Activated T-cell treated with anti-CD3 and anti-CD28 coated beads, Interleukin-2, amount 50 U/mL, for 1 hour (primary cell): ENCODE measurements around the gene MB21D2.
A peak's percentile ranks its signal among the peaks of the same experiment; 100 is the strongest.
"Not testable (repeated sequence)": the region's sequence is repeated elsewhere in the genome, so short reads cannot be mapped to it uniquely, and the experiment has no call there.

ENCODE experiments used
- DNase-seq: peaks from one replicate; pipeline ENCODE4 v3.0.0-alpha.2; 2020

MB21D2 gene, protein sequence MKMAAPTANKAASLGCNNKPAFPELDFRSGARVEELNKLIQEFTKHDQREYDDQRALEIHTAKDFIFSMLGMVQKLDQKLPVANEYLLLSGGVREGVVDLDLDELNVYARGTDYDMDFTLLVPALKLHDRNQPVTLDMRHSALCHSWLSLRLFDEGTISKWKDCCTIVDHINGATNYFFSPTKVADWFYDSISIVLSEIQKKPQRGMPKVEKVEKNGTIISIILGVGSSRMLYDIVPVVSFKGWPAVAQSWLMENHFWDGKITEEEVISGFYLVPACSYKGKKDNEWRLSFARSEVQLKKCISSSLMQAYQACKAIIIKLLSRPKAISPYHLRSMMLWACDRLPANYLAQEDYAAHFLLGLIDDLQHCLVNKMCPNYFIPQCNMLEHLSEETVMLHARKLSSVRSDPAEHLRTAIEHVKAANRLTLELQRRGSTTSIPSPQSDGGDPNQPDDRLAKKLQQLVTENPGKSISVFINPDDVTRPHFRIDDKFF

DNA sequence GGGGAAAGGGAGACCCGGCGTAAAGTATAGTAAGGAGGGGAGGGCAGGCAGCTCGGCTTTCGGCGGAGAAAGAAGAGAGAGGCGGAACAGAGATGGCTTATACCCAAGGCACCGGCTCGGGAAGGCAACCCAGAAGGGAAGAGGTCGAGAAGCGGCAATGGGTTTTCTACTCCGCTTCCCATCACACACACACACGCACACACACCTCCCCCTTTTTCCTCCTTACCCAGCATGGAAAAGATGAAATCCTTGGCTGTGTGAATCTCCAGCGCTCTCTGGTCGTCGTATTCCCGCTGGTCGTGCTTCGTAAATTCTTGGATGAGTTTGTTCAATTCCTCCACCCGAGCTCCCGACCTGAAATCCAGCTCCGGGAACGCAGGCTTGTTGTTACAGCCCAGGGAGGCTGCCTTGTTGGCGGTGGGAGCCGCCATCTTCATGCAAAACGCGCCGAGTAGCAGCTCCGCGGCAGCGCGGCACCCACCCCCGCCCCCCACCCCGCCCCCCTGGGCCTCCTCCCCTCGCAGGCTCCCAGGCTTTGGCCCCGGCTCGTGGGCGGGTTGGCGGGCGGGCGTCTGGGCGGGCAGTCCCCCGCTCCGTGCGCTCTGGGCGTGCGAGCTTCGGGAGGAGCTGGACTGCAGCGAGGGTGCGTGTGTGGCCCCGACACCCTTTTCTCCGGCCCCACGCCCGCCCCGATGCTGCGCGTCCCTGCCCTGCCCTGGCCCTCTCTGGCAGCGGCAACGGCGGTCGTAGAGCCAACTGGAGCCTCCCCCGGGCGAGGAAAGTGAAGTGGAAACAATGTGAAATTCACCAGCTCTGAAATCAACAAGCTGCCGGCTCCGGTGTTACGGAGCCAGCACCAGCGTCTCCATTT, at the start of gene MB21D2:
TSS of gene MB21D2 (minus strand) at position 453 of the 871 bp plus-strand sequence. CDS start at position 437, 16 bp downstream.
- peak; percentile 61 for DNase-seq

DNA sequence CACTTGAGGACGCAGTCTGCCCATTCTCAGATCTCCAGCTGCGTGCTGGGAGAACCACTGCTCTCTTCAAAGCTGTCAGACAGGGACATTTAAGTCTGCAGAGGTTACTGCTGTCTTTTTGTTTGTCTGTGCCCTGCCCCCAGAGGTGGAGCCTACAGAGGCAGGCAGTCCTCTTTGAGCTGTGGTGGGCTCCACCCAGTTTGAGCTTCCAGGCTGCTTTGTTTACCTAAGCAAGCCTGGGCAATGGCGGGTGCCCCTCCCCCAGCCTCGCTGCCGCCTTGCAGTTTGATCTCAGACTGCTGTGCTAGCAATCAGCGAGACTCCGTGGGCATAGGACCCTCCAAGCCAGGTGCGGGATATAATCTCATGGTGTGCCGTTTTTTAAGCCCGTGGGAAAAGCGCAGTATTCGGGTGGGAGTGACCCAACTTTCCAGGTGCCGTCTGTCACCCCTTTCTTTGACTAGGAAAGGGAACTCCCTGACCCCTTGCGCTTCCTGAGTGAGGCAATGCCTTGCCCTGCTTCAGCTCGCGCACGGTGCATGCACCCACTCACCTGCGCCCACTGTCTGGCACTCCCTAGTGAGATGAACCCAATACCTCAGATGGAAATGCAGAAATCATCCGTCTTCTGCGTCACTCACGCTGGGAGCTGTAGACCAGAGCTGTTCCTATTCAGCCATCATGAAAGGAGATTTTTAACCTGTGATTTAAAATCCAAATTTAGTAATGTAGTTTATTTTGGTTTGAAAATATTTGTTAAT, 47.5 kb upstream of the MB21D2 start:
- not testable (repeated sequence) for DNase-seq

DNA sequence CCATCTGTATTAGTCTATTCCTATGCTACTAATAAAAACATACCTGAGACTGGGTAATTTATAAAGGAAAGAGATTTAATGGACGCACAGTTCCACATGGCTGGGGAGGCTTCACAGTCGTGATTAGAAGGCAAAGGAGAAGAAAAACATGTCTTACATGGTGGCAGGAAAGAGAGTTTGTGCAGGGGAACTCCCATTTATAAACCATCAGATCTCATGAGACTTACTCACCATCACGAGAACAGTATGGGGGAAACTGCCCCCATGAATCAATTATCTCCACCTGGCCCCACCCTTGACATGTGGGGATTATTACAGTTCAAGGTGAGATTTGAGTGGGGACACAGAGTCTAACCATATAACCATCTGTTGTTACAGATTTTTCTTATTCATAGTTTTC, 42.1 kb upstream of the MB21D2 start:
- no peak for DNase-seq

DNA sequence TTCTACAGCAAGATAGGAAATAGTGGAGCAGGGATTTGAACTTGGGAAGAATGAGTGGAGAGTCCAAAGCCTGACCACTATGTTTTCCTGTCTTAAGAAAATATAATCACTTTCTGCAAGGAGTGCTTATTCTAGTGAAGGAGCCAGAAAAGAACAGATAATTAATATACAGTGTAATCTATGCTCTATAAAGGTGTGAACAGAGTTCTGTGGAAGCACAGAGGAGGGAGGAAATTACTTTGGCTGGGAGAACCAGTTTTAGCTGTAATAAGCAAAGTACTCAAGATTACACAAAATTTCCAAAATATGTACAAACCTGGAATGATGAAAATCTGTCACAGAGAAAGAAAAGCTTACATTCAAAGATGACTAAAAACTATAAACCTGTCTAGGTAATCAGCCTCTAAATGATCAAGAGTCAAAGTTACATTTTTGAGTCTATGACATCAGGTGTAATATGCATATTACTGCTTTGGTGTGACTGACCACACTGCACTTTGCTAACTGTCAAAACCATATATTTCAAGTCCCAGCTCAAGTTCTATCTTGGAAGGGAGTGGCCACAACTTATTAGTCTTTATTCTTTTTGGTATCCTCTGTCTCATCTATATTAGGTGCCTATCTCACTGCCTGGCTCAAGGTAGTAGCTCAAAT, 40.7 kb upstream of the MB21D2 start:
- DNase-seq: no peak

DNA sequence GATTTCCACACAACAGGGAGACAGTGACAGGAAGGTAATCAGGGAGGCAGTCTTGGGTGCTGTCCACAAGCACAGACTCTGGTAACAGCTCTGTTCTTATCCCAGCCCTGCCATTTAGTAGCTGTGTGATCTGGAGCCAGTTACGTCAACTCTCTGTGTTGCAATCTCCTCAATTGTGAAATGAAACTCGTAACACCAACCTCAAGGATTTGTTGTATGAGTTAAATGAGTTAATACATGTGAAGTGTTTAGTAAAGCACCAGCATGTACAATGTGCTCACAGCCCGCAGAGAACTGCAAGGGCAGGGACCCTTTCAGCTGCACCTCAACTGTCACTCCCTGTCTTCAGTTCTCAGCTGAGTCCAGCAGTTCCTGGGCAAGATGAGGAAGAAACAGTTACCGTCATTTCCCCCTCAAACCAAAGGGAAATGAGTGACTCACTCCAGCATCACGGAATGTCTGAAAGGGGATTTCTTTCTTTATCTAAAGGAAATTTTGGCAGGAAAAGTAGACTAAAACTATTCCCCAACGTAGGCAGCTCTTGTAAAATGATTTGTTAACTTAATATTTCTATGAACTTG, 39.9 kb upstream of the MB21D2 start:
- DNase-seq: no peak

DNA sequence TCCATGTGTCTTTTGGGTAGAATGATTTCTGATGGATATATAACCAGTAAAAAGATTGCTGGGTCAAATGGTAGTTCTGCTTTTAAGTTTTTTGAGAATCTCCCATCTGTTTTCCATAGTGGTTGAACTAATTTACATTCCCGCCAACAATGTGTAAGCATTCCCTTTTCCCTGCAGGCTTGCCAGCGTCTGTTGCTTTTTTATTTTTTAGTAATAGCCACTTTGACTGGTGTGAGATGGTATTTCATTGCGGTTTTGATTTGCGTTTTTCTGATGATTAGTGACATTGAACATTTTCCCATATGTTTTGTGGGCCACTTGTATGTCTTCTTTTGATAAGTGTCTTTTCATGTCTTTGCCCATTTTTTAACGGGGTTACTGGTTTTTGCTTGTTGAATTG, 36.3 kb upstream of the MB21D2 start:
- DNase-seq: no peak

DNA sequence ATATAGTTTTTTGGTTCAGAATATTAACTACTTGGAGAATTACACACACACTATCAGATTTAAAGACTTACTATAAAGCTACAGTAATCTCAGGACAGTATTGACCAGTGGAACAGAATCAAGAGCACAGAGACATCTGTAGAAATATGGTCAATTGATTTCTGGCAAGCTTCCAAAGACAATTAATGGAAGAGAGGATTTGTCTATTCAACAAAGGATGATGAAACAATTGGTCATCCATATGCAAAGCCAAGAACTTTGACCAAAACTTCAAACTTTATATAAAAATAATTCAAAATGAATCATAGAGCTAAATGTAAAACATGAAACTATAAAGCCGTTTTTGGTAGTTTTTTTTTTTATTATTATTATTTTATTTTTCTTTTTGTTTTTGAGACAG, 29.8 kb upstream of the MB21D2 start:
- no peak for DNase-seq

DNA sequence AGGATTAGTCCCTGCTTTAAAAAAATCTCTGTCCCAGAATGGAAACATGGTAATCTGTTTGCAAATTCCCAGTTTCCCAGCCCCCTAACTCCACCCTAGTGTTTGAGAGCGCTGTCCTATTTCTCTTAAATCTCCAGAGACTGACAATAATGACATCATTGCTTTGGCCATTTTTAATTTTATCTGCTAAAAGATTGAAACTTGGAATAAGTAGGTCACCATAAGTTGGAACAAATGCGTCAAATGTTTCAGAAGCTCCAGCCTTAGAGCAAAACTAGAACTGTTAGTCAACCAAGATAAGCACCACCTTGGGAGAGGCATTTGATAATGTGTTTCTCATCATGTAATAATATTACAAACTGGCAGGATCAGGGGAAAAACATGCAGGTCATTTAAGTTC, 25.7 kb upstream of the MB21D2 start:
- no peak for DNase-seq

DNA sequence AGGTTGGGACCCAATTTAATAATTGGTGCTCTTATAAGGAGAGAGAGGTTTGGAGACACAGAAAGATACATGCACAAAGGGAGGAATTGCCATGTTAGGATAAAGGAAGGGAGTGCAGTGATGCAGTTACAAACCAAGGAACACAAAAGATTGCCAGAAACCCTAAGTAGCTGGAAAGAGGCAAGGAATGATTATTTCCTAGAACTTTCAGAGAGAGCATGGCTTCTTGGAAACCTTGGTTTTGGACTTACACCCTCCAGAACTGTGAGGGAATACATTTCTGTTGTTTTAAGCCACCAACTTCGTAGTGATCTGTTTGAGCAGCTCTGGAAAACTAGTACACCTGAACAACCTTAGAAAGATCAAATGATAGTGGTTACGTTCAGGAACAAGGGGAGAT, 25.0 kb upstream of the MB21D2 start:
- DNase-seq: no peak

DNA sequence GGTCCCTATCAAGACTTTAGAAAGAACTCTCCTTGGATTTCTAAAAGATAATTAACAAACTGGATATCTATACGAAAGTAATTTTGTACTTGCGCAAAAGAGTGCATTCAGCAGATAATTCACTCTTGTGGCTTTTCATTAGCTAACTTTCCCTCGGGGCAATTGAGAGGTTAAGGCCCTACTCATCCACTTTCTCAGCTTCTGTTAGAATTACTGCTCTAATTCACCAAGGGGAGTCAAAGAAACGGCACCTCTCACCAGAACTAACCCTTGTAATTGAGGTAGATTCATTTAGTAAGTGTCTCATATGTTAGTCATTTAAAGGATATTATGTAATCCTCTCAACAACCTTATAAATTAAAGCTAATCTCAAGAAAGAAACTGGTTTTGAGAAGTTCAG, 22.5 kb upstream of the MB21D2 start:
- no peak for DNase-seq

DNA sequence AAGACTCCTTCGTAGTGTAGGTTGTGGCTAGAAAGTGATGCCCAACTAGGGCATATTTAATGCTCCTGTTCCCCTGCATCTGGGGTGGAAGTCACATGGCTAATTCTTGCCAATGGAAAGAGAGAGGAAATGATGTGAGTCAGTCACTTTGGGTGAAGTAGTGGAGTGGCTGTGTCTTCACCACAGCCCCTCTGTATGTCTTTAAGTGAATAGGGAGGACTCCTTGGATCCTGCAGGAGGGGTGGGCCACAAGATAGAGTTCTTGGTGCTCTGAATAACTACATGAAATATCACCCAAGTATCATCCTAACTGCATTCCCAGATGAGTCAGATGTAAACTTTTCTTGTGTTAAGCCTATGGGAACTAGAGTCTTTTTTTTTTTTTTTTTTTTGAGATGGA, 17.8 kb upstream of the MB21D2 start:
- no peak for DNase-seq

DNA sequence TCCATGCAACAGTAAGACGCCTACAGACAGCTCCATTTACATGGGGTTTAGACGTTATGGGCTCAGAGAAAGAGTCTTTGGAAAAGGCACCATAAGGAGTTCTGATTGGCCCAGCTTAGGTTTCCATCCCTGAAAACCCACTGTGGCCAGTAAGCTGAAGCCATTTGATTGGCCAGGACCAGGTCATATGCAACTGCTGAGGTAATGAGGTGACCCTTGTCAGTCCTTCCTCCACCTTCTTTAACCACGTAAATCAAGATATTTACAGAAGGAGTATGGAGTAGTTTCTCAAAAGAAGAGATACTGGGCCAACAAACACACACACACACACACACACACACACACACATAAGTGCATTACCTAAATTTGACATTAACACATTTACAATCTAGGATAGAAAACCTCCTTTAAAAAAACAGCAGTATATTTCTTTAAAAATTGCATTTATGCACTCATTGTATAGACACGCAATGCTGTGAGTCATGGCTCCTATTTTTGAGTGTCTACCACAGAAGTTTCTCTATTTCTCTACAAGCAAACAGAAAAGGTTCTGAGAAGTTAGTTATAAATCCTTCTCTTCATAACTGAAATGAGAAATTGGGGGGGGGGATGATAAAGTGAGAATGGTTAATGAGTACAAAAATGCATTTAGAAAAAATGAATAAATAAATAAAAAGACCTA, 16.3 kb upstream of the MB21D2 start:
- no peak for DNase-seq

DNA sequence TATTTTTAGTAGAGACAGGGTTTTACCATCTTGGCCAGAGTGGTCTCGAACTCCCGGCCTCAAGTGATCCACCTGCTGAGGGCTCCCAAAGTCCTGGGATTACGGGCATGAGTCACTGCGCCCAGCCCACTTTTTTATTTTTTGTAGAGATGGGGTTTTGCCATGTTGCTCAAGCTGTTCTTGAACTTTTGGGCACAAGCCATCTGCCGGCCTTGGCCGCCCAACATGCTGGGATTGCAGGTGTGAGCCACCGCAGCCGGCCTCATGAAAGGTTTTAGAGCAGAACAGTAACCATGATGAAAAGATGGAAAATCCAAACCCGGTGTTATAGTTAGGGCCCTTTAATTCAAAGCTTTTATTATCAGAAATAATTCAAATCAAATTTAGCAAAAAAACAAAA, 15.6 kb upstream of the MB21D2 start:
- DNase-seq: no peak

DNA sequence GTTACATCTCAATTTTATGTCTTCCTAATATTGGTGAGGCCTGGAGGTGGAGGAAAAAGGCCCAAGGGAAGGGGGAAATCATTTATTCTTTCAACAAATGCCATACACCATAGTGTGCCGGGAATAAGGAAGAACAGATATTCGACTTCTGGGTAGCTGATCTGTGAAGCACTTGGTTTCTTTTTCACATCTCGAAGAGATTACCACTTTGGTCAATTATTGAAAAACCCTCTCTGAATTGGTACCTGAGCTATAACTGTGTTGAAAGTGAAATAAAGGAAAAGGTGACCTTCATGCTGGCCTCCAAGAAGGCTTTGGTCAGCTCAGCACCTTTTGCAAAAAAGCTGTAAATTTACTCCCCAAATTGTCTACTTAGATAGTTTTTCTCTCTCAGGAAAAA, 14.2 kb upstream of the MB21D2 start:
- no peak for DNase-seq

DNA sequence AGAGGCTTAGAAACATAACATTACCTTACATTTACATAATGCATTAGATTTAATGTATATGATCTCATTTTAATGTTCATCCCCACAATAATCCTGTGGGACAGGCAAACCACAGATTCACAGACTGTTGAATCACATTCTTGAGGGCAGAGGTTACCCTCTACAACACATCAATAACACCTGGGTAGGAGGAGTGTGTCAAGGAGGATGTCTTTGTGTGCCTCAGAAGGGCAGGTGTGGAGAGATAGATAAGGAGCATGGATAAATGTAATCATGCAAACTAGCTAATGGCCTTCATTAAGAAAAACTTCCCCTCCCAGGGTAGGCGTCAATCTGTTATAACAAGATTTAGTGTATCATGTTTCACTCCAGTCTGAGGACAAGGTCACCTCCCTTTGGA, 12.9 kb upstream of the MB21D2 start:
- DNase-seq: no peak

DNA sequence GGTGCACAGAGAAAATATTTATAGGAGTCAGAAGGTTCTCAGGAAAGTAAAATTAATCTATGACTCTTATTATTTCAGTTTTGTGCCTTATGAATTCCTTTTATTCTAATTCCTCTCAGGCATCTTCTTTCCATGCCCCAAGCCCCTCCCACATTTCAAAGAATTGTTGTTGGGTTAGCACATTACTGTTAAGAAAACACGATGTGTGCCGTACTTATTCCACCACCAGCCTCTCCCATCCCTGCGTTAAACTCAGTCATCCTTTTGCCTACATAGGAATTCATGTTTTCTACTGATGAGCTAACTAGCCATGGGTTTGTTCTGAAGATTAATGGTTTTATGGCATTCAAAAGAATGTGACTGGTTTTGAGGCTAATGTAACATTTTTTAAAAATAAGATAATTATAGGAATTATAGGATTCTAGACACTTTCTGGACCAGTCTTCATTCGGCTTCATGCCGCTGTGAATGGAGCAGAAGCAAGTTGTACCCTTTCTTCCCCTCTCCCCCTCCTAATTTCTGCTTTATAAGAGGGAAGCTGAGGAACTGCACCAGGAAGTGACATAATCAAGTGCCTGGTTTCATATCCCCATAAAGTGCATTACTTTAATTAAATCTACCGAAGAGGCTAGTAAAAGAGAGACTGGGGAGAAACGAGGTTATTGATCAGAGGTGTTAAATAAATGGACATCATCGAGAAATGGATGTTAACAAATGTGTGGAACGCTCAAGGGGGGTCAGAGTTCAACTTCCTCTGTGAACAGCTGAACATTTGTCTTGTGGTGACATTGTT, 12.3 kb upstream of the MB21D2 start:
- no peak for DNase-seq

DNA sequence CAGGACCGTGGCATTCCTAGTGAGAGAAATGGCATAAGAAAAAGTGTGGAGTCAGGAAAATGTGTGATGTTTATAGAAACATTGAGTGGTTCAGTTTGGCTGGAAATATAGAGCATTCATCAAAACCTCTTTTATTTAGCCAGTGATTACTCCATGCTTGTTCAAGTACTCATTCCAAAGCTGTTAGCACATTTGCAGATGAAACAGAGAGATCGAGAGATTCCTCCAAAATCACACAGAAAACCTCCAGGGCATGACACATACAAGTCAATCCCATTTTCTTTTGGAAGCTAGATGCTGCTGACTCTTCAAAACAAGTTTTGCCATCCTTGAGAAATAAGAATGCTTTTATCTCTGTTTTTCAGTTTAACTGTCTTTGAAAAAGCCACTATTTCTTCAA, 11.5 kb upstream of the MB21D2 start:
- no peak for DNase-seq

DNA sequence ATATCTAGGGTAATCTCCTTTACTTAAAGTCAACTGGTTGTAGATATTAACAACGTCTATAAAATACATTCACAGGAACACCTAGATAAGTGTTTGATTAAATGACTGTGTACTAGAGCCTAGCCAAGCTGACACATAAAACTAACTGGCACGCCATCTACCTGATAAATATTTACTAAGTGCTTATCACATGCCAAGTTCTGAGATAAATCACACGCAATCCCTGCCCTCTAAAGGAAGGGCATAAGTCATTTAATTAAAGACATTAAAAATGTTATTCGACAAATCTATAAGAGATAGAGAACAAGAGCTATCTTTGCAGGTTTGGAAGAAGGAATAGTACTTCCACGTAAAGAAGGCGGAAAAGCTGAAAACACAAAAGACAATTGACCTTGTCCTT, 11.1 kb upstream of the MB21D2 start:
- no peak for DNase-seq

DNA sequence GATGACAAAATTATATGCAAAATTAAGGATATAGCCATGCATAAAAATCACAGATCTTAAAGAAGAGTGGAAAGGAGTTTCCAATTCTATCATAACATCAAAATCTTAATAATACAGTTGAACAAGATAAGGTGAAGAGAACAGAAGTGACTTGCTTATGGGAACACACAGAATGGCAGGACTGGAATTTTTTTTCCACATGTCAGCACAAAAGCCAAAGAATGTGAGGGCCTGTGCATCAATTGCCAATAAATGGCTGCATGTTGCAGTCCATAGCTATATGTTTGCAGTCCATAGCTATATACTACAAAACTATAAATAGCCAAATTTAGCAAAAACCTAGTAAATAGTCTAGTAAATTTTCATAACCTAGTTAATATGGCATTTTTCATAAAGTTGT, 10.4 kb upstream of the MB21D2 start:
- DNase-seq: no peak

DNA sequence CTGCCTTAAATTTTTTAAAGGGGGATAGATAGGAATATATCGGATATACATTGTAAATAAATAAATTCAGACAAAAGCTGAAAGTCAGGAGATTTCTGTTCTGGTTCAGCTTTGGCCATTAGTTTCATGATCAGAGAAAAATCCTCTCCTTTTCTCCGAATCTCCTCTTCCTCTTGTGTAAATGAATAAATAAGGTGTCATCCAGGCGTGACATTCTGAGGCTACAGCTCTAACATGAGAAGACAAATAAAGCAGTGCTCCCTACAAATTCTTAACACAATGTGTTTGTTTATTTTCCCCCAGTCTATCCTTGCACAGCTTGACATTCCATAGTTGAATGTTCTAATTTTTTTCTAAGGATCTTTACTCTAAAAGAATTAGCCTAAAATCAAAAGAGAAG, 9.4 kb upstream of the MB21D2 start:
- DNase-seq: no peak

DNA sequence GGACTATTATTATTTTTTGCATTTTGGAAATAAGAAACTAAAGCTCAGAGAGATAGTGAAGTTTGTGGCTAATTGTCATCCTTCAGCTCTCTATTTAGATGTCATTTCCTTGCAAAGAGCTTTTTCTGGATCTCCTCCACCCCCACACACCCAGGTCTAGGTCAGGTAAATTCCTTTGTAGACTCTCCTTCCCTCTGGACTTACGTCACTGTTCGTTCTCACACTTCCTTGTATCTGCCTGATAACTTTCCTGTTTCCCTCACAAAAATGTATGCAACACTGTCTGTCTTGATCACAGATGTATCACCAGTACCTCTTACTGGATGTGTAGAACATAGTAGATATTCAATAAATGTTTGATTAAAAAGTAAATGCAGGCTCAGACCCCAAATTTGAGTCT, 6.1 kb upstream of the MB21D2 start:
- DNase-seq: no peak
